HL-60/S4 treated with phorbol 12-myristate 13-acetate at 8.2 ng/mL for 4 days and 3 days (cell line): ENCODE measurements around the gene KCNQ1.
"Not testable (repeated sequence)": the region's sequence is repeated elsewhere in the genome, so short reads cannot be mapped to it uniquely, and the experiment has no call there.

ENCODE experiments used
- in situ Hi-C: fragments of 300-500 bp; cut with MboI; formaldehyde crosslinking; loops from 2 replicates; pipeline ENCODE4 v1.15.0; 2022; ENCODE audit warnings: low sequenced_read_pairs

KCNQ1 gene

DNA sequence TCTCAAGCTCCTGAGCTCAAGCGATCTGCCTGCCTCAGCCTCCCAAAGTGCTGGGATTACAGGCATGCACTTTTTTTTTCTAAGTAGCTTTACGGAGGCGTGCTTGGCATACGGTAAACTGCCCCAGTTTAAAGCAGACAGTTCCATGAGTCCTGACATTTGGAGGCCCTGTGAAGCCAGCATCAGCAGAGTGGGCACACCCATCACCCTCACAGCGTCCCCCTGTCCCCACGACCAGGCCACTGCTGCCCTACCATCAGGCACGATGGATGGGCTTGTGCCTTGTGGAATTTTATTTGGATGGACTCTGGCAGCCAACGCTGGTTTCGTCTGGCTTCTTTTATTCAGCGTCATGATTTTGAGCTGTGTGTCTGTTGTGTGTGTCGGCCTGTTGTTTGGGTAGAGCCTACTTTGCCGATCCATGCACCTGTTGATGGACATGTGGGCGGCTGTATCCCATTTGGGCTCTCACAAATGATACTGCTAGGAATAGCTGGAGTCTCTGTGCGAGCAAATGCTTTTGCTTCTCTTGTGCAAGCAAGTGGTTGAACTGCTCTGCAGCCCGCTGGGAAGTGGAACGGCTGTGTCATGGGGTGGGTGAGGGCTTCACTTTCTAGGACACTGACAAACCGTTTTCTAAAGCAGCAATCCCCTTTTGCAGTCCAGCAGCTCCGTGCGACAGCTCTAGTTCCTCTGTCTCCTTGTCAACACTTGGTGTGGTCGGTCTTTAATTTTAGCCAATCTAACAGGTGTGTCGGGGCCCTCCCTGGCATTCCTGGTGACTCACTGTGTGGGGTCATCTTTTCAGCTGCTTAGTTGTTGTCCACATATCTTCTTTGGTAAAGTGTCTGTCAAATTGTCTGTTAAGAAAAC, 23.8 kb downstream of the KCNQ1 start:
- in situ Hi-C loops, result no loop called here

DNA sequence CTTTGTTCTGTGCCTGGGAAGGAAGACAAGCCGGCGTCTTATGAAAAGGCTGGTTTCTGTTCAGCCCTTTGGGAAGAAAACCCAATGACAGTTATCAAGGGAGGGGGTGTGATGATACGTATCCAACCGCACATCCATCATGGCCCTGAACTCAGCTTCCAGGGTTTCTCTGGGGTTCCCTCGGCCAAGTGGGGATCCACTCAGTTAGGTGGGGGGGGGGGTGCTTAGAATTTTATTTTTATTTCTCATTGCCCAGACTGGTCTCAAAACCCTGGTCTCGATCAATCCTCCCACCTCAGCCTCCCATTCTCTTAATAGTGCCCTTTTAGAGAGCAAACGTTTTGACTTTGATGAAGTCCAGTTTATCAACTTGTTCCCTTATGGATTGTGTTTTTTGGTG, 25.7 kb downstream of the KCNQ1 start:
- in situ Hi-C loops, result no loop called here

DNA sequence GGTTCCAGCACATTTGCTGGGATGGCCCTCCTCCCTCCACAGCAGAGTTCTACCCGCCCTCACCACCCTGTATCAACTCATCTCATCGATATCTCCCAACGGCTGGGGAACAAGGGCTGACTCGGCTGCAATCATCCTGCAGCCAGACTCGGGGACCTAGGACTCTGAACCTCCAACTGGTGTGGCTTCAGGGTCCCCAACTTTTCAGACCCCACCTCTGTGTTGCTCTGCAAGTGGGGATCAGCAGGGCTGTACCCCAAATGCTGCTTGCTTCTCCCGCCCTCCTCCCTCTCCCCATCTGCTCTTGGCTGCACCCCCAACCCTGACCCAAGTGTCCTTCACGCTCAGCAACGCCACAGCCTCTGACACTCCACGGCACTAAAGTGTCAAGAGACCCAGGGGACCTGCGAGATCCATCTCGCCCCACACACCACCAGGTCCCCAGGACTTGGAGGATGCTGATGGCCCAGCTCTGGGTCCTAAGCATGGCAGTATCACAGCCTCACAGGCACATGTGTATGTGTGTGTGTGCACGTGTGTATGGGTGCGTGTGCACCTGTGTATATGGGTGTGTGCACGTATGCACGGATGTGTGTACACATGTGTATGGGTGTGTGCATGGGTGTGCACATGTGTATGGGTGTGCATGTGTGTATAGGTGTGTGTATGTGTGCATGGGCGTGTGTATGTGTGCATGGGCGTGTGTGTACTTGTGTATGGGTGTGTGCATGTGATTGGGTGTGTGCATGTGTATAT, 26.4 kb downstream of the KCNQ1 start:
- in situ Hi-C loops, result no loop called here

DNA sequence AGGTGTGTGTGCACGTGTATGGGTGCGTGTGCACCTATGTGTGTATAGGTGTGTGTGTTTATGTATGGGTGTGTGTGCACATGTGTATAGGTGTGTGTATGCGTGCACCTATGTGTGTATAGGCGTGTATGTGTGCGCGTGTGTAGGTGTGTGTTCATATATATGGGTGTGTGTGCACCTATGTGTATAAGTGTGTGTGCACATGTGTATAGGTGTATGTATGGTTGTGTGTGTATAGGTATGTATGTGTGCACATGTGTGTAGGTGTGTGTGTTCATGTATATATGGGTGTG, 26.9 kb downstream of the KCNQ1 start:
- in situ Hi-C loops, result no loop called here

DNA sequence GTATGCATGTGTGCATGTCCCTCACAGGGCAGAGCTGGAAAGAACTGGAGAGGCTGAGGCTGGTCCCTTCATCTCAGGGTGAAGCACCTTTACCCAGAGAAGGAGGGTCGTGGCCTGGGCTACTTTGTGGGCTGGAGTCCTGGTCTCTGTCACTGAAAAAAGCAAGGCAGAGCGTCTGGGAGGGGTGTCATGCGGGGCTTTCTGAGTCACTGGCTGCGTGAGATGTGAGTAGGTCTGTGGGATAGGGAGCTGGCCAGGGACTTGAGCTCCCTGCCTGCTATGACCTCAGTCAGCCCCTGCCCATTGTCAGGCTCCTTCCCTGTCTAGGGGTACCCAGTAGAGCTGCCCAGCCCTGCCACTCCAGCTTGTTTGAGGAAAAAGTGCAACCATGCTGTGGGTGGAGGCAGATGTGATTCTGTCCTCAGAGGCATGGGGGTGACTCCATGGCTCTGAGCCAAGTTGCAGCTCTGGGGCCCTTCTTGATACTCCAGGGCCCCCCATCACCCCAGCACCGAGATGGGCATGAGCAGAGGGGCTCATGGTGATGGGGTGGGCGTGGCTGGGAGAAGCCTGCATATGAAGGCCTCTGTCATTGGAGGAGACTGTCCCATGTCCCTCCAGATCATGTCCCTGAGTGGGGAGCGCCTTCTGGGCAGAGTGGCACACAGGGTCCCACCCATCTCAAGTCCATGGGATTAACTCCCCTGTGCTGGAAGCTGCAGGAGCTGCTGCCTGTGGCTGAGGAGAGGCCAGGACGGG, 27.8 kb downstream of the KCNQ1 start:
- in situ Hi-C loops, result no loop called here

DNA sequence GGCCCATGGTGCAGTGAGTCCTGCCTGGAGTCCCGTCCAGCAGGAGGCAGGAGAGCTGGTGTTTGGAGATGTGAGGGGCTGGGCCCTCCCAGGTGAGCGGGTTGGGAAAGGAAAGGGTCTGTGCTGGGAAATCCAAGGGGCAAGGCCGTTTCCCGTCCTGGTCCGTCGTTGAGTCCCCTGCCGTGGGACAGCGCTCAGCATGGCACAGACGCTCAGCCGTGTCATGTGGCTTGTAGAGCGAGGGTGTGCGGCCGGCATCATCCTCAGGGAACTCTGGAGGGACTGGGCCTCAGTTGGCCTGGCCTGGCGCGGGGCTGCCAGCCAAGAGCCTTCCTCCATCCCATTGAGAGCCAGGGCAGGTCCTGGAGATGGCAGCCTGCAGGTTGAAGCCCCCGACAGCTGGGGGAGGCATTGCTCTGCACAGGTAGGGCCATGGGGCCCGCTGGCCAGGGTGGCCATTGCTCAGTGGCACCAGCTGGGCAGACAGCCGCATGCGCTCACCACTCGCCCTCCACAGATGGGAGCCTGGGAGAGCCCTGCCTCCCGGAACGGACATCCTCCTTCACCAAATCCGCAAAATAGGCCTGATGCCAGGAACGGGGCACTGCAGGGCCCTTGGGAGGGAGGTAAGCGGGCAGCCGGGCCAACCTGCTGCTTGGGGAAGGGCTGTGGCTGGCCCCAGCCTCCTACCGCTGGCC, 28.7 kb downstream of the KCNQ1 start:
- in situ Hi-C loops, result no loop called here

DNA sequence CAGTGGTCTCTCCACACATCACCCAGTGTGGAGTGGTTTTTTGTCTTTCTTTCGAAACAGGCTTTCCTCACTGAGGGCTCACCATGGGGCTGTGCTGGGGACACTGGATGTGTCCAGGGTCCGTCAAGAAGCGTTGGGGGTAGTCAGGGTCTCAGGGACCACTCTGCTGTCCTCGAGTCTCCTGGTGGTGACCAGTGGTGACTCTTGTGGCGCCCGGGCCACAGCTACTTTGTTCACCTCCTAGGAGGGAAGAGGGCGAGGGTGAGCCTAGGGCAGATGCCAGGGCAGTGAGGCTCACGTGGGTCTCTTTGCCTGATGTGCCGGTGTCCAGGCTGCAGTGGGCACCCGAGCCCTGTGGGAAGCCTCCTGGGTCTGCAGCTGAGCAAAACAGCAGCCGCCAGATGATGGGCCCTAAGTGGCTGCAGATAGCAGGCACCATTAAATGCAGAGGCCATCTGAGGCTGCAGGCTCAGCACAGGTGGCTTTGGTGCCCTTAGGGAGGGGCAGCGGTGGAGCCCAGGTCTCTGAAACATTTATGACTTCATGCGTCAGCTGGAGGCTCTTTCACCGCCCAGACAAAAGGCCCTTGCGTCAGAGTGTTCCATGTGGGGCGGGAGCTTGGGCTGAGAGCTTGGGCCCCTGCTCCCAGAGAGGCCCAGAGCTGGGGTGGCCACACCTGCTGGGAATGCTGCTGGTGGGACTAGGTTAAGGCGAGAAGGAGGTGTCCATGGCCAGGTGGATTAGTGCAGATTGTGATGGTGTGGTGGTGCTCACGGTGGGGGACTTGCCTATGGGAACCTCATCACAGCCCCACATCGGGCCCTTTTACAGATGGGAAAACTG, 29.5 kb downstream of the KCNQ1 start:
- in situ Hi-C loops, result no loop called here

DNA sequence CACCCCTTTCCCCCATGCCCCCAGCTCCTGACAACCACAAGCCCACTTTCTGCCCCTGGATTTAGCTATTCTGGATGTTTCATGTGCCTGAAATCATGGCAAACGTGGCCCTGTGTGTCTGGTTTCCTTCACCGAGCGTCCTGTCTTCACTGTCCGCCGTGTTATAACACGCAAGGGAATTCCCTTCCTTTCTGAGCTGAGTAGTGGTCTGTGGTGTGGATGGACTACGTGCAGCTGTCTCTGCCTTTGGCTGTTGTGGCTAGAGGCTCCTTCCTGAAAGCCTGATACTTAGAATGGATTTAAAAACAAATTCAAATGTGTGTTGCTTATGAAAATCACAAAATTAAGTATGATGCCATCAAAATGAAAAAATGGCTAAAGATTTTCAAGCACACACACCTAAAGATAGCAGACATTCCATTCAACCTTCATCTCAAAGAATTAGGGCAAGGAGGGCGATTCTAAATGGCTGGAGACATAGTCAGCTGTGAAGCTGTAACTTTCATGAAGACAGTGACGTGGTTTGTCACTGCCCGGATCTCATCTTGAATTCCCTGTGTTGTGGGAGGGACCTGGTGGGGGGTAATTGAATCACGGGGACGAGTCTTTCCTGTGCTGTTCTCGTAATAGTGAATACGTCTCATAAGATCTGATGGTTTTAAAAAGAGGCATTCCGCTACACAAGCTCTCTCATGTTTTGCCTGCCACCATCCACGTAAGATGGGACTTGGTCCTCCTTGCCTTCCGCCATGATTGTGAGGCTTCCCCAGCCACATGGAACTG, 30.5 kb downstream of the KCNQ1 start:
- in situ Hi-C loops, result no loop called here

DNA sequence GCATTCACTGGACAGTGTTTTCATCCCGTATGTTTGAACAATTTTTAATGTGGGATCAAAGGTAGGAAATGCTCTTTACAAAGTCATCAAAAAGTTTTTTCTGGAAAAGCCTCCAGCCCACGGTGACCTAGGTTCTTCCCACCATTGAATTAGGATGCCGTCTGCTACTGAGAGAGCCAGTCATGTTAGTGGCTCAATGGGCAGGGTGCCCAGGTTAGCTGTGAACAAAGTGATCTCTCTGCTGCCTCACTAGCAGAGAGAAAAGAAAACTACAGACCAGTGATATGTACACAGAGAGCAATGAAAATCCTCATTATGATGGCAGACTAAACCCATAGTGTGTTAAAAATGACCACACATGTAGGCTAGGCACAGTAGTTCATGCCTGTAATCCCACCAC, 32.4 kb downstream of the KCNQ1 start:
- in situ Hi-C loops, result no loop called here

DNA sequence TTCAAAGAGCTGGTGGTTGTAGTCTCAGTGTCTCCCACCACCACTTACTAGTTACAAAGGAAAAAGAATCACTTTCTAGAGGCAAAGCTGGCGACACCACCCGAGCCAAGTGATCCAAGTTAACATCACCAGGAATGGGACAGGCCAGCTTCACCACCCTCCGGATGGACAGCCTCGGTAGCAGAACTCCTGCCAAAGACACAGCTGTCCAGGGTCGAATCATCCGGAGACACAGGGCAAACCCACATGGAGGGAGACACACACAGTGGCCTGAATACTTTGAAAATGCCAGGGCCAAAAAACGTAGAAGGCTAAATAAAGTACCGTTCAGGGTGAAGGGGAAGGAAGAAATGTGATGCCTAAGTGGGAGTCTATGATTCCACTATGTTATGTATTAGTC, 33.1 kb downstream of the KCNQ1 start:
- in situ Hi-C loops, result no loop called here

DNA sequence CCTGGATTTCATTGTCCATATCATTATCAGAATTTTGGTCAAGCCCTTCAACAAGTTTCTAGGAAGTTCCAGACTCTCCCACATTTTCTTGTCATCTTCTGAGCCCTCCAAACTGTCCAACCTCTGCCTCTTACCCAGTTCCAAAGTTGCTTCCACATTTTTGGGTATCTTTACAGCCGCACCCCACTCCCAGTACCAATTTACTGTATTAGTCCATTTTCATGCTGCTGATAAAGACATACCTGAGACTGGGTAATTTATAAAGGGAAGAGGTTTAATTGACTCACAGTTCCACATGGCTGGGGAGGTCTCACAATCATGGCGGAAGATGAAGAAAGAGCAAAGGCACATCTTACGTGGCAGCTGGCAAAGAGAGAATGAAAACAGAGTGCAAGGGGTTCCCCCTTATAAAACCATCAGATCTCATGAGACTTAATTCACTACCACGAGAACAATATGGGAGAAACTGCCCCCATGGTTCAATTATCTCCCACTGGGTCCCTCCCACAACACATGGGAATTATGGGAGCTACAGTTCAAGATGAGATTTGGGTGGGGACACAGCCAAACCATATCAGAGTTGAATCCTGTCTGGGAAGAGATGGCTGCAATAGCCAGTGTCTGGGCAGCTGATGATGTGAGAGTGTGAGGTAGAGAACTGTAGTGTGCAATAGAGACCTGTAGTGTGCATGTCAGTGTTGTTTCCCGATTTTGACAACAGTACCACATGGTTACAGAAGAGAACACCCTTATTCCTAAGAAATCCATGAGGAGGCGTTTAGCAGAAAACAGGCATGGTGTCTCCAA, 35.5 kb downstream of the KCNQ1 start:
- in situ Hi-C loops, result not testable (repeated sequence)

DNA sequence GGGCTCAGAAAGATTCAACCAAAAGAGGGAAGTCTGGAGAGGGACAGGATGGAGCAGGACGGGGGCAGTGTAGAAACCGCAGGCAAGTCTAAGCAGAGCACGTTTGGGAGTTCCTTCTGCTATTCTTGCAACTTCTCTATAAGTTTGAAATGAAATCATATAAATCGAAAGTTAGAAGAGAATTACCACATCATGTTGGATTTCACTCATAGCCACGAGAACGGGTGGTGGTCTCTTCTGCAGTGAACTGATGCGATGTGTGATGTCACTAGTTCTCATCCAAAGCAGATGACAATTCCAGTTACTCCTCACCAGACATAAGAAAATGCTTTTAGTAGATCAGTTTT, 36.0 kb downstream of the KCNQ1 start:
- in situ Hi-C loops, result no loop called here

DNA sequence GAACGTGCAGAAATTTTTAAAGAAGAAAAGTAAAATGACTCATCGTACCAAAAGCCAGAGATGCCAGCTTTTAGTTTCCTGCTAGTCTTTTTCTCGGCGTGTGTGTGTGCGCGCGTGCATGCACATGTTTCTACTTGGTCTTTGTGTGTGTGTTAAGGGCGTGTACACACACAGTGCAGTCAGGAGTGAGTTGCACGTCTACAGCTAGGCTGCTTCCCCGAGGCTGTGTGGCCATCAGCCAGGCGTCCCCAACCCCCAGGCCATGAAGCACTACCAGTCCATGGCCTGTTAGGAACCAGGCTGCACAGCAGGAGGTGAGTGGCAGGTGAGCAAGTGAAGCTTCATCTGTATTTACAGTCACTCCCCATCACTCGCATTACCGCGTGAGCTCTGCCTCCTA, 36.4 kb downstream of the KCNQ1 start:
- in situ Hi-C loops, result no loop called here

DNA sequence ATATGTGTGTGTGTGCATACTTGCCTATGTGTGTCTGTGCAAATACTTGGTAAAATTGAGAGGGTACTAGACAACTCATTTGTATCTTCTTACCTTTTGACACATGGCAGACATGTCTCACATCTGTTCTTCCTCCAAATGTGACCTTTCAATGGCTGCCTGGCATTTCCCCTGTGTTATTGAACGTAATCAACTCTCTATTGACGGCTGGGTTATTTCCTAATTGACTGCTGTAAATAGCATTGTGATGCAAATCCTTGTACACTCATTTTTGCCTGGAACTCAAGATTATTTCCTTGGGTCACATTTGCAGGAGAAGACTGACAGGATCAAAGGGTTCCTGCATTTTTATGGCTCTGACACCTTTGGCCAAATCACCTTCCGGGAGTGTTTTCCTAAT, 37.4 kb downstream of the KCNQ1 start:
- in situ Hi-C loops, result no loop called here

DNA sequence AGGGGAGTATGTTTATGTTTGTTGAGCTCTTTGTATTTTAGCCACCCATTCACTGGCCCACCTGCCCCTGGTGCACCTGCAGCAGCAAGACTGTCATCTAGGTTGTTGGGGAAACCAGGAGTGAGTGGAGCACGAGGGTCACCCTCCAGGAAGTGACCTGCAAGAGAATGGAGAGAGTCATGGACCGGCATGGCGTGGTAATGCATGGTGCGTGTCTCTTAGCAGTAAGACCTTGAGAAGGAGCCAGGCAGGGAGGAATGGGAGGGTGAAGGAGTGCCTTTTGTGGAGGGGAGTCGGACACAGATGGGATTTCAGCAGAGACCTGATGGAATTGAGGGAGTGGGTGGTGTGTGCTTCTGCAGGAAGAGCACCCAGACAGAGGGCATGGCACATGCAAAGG, 37.9 kb downstream of the KCNQ1 start:
- in situ Hi-C loops, result no loop called here

DNA sequence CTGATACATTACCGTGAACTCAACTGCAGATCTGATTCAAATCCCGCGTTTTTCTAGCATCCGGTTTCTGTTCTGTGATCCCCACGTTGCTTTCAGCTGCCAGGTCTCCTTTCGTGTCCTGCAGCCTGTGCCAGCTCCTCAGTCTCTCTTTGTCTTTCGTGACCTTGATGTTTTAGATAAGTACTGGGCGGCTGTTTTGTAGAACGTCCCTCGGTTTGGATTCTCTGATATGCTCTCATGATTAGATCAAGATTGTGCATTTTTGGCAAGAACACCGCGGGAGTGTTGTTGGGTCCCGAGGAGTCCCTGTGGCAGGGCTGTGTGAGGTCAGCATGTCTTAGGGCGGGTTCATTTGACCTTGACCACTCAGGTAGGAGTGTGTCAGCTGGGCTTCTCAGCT, 38.6 kb downstream of the KCNQ1 start:
- in situ Hi-C loops, result no loop called here

DNA sequence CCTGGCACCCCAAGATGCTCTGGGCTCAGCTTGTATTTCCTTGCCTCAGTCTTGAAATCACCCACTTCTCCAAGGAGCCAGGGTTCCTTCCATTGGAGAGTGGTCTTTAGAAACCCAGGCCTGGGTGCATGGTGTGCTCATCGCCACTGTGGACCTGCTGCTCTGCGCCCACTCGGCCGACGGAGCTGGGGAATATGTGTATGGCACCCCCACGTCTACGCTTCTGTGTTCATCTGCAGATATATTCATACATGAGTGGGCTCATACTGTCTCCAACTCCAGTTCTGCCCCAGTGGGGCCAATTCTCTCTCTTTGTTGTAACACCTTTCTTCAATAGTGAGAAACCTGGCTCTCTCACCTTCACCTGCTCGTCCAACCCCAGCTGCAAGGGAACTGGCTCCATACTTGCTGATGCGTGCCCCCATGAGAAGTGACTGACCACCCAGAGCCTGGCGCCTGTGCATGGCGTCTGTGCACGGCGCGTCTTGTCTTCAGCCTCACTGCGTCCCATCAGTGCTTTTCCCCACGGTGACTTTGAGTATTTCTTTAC, 39.8 kb downstream of the KCNQ1 start:
- in situ Hi-C loops, result no loop called here

DNA sequence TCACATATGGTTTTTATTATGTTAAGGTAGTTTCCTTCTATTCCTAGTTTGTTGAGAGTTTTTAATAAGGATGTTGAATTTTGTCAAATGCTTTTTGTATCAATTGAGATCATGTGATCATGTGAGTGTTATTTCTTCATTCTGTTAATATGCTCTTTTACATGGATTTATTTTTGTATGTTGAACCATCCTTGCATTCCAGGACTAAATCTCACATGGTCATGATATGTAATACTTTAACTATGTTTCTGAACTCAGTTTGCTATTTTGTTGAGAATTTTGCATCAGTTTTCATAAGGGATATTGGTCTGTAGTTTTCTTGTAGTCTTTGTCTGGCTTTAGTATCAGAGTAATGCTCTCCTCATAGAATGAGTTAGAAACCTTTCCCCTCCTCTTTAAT, 43.2 kb downstream of the KCNQ1 start:
- in situ Hi-C loops, result no loop called here

DNA sequence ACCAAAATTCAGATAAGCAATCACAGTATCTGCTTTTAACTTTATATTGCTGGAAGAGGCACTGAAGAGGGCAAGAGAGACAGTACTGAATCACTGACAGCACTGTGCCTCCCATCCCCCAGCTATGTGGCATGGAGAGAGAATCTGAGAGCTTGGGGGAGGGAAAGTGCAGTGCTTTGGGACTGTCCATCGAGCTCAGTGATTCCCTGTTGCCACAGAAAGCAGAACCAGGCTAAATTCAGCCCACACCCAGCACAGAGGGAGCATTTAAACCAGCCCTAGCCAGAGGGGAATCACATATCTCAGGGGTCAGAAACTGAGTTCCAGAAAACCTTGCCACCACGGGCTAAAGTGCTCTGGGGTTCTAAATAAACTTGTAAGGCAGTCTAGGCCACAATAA, 44.3 kb downstream of the KCNQ1 start:
- in situ Hi-C loops, result no loop called here
